K562 (cell line): Measurements from ENCODE around the gene MDM1. TPM values are rescaled to one million over a fixed set of nuclear protein-coding genes. Genes with fewer than 3 reads are reported as not detected.

Source experiments
- ATAC-seq: fragments of 200-7000 bp; cut with Tn5 transposase; 3 replicates; pipeline ENCODE4 v1.9.1; 2020; ENCODE audit warnings: moderate library complexity
- BruUV-seq: library from RNA; stranded (reverse); fragments of 400-500 nt; replicated peaks from 2 replicates; lab custom pipeline; 2021; lab: Mats Ljungman, UMichigan
- CTCF ChIA-PET: fragments of 300-600 bp; formaldehyde crosslinking; extraction: SDS; loops from one replicate; lab custom pipeline; 2021; ENCODE audit warnings: low intra/inter-chr PET ratio; lab: Yijun Ruan, JAX
- POLR2A ChIA-PET: fragments of 300-600, 350-650 bp; sonication (Branson Sonifier 250); formaldehyde crosslinking; extraction: SDS; loops from one replicate; lab custom pipeline; 2021; ENCODE audit warnings: antibody characterized with exemption, inconsistent platforms; lab: Yijun Ruan, JAX
- DNase-seq, 4 experiments: peaks; one replicate each; pipeline versions ENCODE4 v3.0.0 to v3.0.0-alpha.2; 2011 to 2018; ENCODE audit warnings: low spot score in 3 of 4, mixed read lengths in 3 of 4; ENCODE audit errors: extremely low read depth in 1 of 4
- FAIRE-seq: peaks from 2 replicates; lab custom pipeline; 2011; peaks lifted over from hg19 to GRCh38; lab: Jason Lieb, UNC
- H2AFZ ChIP-seq: 2 replicates; pipeline ENCODE4 v1.6.0; 2011; ENCODE audit warnings: low read depth, low read length, control low read depth, inconsistent platforms
- H3K27ac ChIP-seq: fragments of 200-600 bp; 3 replicates; pipeline ENCODE4 v1.8.0; 2011; ENCODE audit warnings: low read depth, mild to moderate bottlenecking, control low read depth, inconsistent platforms, low read length, moderate library complexity, mixed read lengths; ENCODE audit errors: extremely low read depth
- H3K27me3 ChIP-seq, 2 experiments: fragments of 300-600 bp in 1 of 2; 2 replicates in 1 of 2; 3 replicates in 1 of 2; pipeline versions ENCODE4 v1.6.0 to v1.8.0; 2011; ENCODE audit warnings: inconsistent platforms in 2 of 2, low read length in 2 of 2, mild to moderate bottlenecking in 1 of 2, mixed read lengths in 1 of 2, moderate library complexity in 1 of 2; ENCODE audit not compliant: control insufficient read depth in 2 of 2, insufficient read depth in 2 of 2
- H3K36me3 ChIP-seq: fragments of 300-600 bp; 3 replicates; pipeline ENCODE4 v1.8.0; 2011; ENCODE audit warnings: mild to moderate bottlenecking, low read length, inconsistent platforms; ENCODE audit not compliant: control insufficient read depth, insufficient read depth
- H3K4me1 ChIP-seq, 2 experiments: fragments of 200-600 bp in 1 of 2; replicated peaks in 1 of 2; 2 replicates in 1 of 2; 3 replicates in 1 of 2; pipeline versions ENCODE4 v1.5.1 to v1.8.0; 2011; ENCODE audit warnings: inconsistent platforms in 2 of 2, low read length in 2 of 2, mild to moderate bottlenecking in 1 of 2, mixed read lengths in 1 of 2, moderate library complexity in 1 of 2; ENCODE audit not compliant: control insufficient read depth in 2 of 2, insufficient read depth in 2 of 2
- H3K4me2 ChIP-seq: 2 replicates; pipeline ENCODE4 v1.6.1; 2011; ENCODE audit warnings: low read length, control low read depth, inconsistent platforms, mixed read lengths; ENCODE audit not compliant: insufficient read depth
- H3K4me3 ChIP-seq: fragments of 200-600 bp; sonication (generic), shearing (Covaris generic); 2 replicates; pipeline ENCODE4 v1.5.1; 2016; ENCODE audit warnings: control low read depth, inconsistent platforms
- H3K79me2 ChIP-seq: fragments of 200-600 bp; 3 replicates; pipeline ENCODE4 v1.8.0; 2011; ENCODE audit warnings: low read length, inconsistent platforms; ENCODE audit not compliant: control insufficient read depth, insufficient read depth
- H3K9ac ChIP-seq, 2 experiments: 2 replicates each; pipeline versions ENCODE4 v1.6.0 to v1.6.1; 2011; ENCODE audit warnings: low read depth in 2 of 2, low read length in 2 of 2, control low read depth in 1 of 2, inconsistent platforms in 1 of 2, mild to moderate bottlenecking in 1 of 2, mixed read lengths in 1 of 2; ENCODE audit not compliant: insufficient read depth in 1 of 2
- H3K9me1 ChIP-seq: one replicate; pipeline ENCODE4 v1.6.0; 2011; ENCODE audit warnings: inconsistent platforms, mild to moderate bottlenecking, low read length, moderate library complexity; ENCODE audit not compliant: control insufficient read depth, insufficient read depth
- H3K9me3 ChIP-seq: replicated peaks from 2 replicates; pipeline ENCODE4 v1.5.1; 2011; ENCODE audit warnings: low read depth, low read length, inconsistent platforms; ENCODE audit not compliant: control insufficient read depth, insufficient read depth
- H4K20me1 ChIP-seq: replicated peaks from 2 replicates; pipeline ENCODE4 v1.6.1; 2011; ENCODE audit warnings: low read length, inconsistent platforms, mixed read lengths; ENCODE audit not compliant: control insufficient read depth, insufficient read depth
- ASH1L ChIP-seq: fragments of 450-650 bp; IDR thresholded peaks from 2 replicates; pipeline ENCODE4 v1.6.1; 2018; ENCODE audit warnings: borderline replicate concordance, mild to moderate bottlenecking, low read depth; ENCODE audit not compliant: partially characterized antibody
- CBX5 ChIP-seq: IDR thresholded peaks from 2 replicates; pipeline ENCODE4 v1.6.1; 2014; ENCODE audit warnings: low read depth, borderline replicate concordance
- CCNT2 ChIP-seq: IDR thresholded peaks from 2 replicates; pipeline ENCODE4 v1.6.1; 2011; ENCODE audit warnings: borderline replicate concordance, low read depth, mild to moderate bottlenecking, moderate library complexity, mixed read lengths, low read length; ENCODE audit not compliant: insufficient read length; ENCODE audit errors: extremely low read depth
- E4F1 ChIP-seq: fragments of 250-450 bp; sonication (Bioruptor Pico); IDR thresholded peaks from 2 replicates; pipeline ENCODE4 v1.5.0; 2021; ENCODE audit warnings: mild to moderate bottlenecking, borderline replicate concordance
- FOSL1 ChIP-seq: fragments of 200-800 bp; sonication (Bioruptor generic); conservative IDR thresholded peaks from 2 replicates; pipeline ENCODE4 v1.6.1; 2016; ENCODE audit warnings: missing genetic modification characterization, missing compliant biosample characterization
- HINFP ChIP-seq: fragments of 450-650 bp; conservative IDR thresholded peaks from 2 replicates; pipeline ENCODE4 v1.6.1; 2016; ENCODE audit warnings: missing genetic modification characterization, low read depth, mild to moderate bottlenecking, control low read depth, missing compliant biosample characterization
- KLF1 ChIP-seq: fragments of 450-650 bp; IDR thresholded peaks from 2 replicates; pipeline ENCODE4 v1.6.1; 2016; ENCODE audit warnings: missing genetic modification characterization, missing compliant biosample characterization
- MCM2 ChIP-seq: fragments of 450-650 bp; IDR thresholded peaks from 2 replicates; pipeline ENCODE4 v1.6.1; 2017; ENCODE audit warnings: low read depth, mild to moderate bottlenecking
- NCOA6 ChIP-seq: fragments of 450-650 bp; IDR thresholded peaks from 2 replicates; pipeline ENCODE4 v1.6.1; 2017; ENCODE audit warnings: mild to moderate bottlenecking
- NEUROD1 ChIP-seq: fragments of 150-350 bp; IDR thresholded peaks from 2 replicates; pipeline ENCODE4 v1.6.1; 2014; ENCODE audit warnings: borderline replicate concordance, low read length, low read depth; ENCODE audit not compliant: partially characterized antibody
- NFE2 ChIP-seq: IDR thresholded peaks from 2 replicates; pipeline ENCODE4 v1.6.1; 2014; ENCODE audit warnings: antibody characterized with exemption, low read depth
- PHF8 ChIP-seq: fragments of 200-600 bp; sonication (generic); IDR thresholded peaks from 2 replicates; pipeline ENCODE4 v1.6.1; 2012; ENCODE audit warnings: mixed run types, mild to moderate bottlenecking, inconsistent platforms, low read length, moderate library complexity, borderline replicate concordance
- XRCC3 ChIP-seq: fragments of 450-650 bp; IDR thresholded peaks from 2 replicates; pipeline ENCODE4 v1.6.1; 2017; ENCODE audit warnings: mild to moderate bottlenecking, moderate library complexity
- ZNF830 ChIP-seq: fragments of 250-450 bp; sonication (Bioruptor Pico); IDR thresholded peaks from 2 replicates; pipeline ENCODE4 v1.5.0; 2021; ENCODE audit warnings: mild to moderate bottlenecking
- WGBS: fragments of 100-300 bp; shearing (Covaris generic); methylation state at CpG from one replicate; pipeline ENCODE4 v1.1.6; 2016; ENCODE audit warnings: low coverage, mixed read lengths; ENCODE audit not compliant: insufficient coverage; ENCODE audit errors: missing lambda C conversion rate; 5-methylcytosine and 5-hydroxymethylcytosine counted together
- in situ Hi-C: fragments of 300-500 bp; cut with MboI; formaldehyde crosslinking; loops from 4 replicates; pipeline ENCODE4 v1.15.0; 2018; ENCODE audit warnings: inconsistent platforms, mixed read lengths
- intact Hi-C: fragments of 100-400 bp; cut with micrococcal nuclease; formaldehyde crosslinking; loops from 2 replicates; pipeline ENCODE4 v1.14.2; 2022
- polyA plus RNA-seq, 8 experiments: library from polyadenylated mRNA; depleted of rRNA in 4 of 8; stranded (reverse) in 5 of 8; unstranded in 3 of 8; fragments of >200 nt; fragmentation: Nextera tagmentation in 2 of 8; fragmentation: Illumina TruSeq in 1 of 8; extraction: Ambion mirVana in 2 of 8; extraction: Trizol in 1 of 8; gene quantifications; 2 replicates each; pipeline versions ENCODE4 v1.2.1 to v1.2.3, GENCODE V29; 2011 to 2014; ENCODE audit warnings: inconsistent platforms in 1 of 8, missing spikeins in 1 of 8
- total RNA-seq, 7 experiments: library from RNA; depleted of rRNA in 6 of 7; stranded (reverse); fragments of >200 nt in 6 of 7; fragmentation: Illumina TruSeq in 2 of 7; extraction: Trizol in 2 of 7; gene quantifications; 2 replicates each; pipeline versions ENCODE4 v1.2.1 to v1.2.3, GENCODE V29; 2011 to 2021; ENCODE audit warnings: low replicate concordance in 1 of 7
- TF ChIP-seq, protein P1 (sequence below): sonication (generic); formaldehyde crosslinking; IDR thresholded peaks from 2 replicates; pipeline ENCODE4 v1.8.0; 2022; ENCODE audit warnings: missing genetic modification reagents, mild to moderate bottlenecking, moderate library complexity, borderline replicate concordance

The MDM1 gene
- total and polyA plus RNA-seq, 9 of the 15 experiments (the other 6 are each of a cell fraction or from before 2014, with no cell fraction given): 7.5 to 16.8 (median 13.1) TPM

DNA sequence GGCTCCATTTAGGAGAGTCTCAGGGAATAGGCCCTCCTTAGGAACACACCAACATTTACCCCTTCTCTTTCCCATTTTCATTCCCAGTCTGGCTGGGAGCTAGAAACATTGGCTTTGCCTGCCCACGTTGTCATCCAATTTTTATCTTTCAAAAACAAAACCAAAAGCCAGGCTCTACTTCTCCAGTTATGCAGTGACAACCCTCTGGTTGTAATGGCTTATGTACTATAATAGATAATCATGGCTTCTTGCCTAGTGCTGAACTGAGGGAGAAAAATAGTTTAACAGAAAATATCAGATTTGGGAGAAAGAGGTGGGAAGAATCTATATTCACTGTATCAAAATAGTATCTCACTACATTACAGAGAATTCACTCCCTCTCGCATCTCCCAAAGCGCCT, 46.6 kb downstream of the MDM1 start:
- H4K20me1 ChIP-seq: no peaks in the 10 kb centered on the region
- no peak overlapping the region for H2AFZ ChIP-seq
- ChIA-PET CTCF (no interaction called here), POLR2A (interaction anchor here (0.6 kb wide), 1 partner anchor 278 kb away, joined by 3 read pairs; no protein-coding TSS in a partner anchor)
- intact Hi-C loops: no loop called here
- TF ChIP-seq ASH1L (no peak), NEUROD1 (no peak), FOSL1 (tag) (no peak), CBX5 (no peak), CCNT2 (no peak), MCM2 (no peak), XRCC3 (no peak), NFE2 (no peak), PHF8 (no peak), HINFP (tag) (no peak), ZNF830 (CRISPR knock-in tag) (no peak), KLF1 (tag) (no peak), E4F1 (CRISPR knock-in tag) (no peak), NCOA6 (no peak)
- TF ChIP-seq, protein P1, sequence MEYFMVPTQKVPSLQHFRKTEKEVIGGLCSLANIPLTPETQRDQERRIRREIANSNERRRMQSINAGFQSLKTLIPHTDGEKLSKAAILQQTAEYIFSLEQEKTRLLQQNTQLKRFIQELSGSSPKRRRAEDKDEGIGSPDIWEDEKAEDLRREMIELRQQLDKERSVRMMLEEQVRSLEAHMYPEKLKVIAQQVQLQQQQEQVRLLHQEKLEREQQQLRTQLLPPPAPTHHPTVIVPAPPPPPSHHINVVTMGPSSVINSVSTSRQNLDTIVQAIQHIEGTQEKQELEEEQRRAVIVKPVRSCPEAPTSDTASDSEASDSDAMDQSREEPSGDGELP (CRISPR knock-in tag): no peak
- H3K27ac ChIP-seq: no peak overlapping the region
- H3K4me2 ChIP-seq: no peak overlapping the region
- ATAC-seq (no peak), FAIRE-seq (no peak), DNase-seq (no peak)
- no peak overlapping the region for H3K4me3 ChIP-seq
- H3K36me3 ChIP-seq: no peaks in the 10 kb centered on the region
- H3K4me1 ChIP-seq: peaks cover 0 to under 1% of the 10 kb centered on the region in 2 experiments; a peak in 1 of 5 replicates
- WGBS: 8% methylated on average over 3 of the region's 3 CpGs
- BruUV-seq: no TSS peak
- H3K27me3 ChIP-seq: peaks cover 16 to 27% of the 10 kb centered on the region in 2 experiments
- no peaks in the 10 kb centered on the region for H3K9me1 ChIP-seq
- H3K9me3 ChIP-seq: no peaks in the 10 kb centered on the region
- H3K79me2 ChIP-seq: no peaks in the 10 kb centered on the region
- in situ Hi-C loops: no loop called here
- H3K9ac ChIP-seq: no peak overlapping the region
